GM19351 (cell line): Measurements from ENCODE around the gene MPDU1.

ENCODE experiments used
- ATAC-seq: cut with Tn5 transposase; IDR thresholded peaks from one replicate; pipeline ENCODE4 v1.9.1; 2021; ENCODE audit warnings: mild to moderate bottlenecking, moderate library complexity; ENCODE audit not compliant: unreplicated experiment

Gene MPDU1

GRCh38 chr17:7583253-7584109 lies at the start of gene MPDU1:
Gene MPDU1, plus strand, starts transcription at chr17:7583852. Its CDS starts 11 bp downstream, at chr17:7583863.
- peak; percentile 58 for ATAC-seq

GRCh38 chr17:7538050-7538449 lies 45.6 kb upstream of the MPDU1 start:
- no peak for ATAC-seq

- ATAC-seq = no peak
These were observed 44.6 kb upstream of the MPDU1 start for GRCh38 chr17:7538891-7539545.

- ATAC-seq = no peak
These were observed 42.5 kb upstream of the MPDU1 start for GRCh38 chr17:7541074-7541621.

- no peak for ATAC-seq
These were observed 38.7 kb upstream of the MPDU1 start for GRCh38 chr17:7544911-7545310.

- ATAC-seq = no peak
These were observed 34.9 kb upstream of the MPDU1 start, which contains the start of gene TNFSF12 for GRCh38 chr17:7548585-7549400. Gene TNFSF12, plus strand, starts transcription at chr17:7549058. Its CDS starts 96 bp downstream, at chr17:7549154.

GRCh38 chr17:7549401-7550055 lies 34.1 kb upstream of the MPDU1 start:
- no peak for ATAC-seq

GRCh38 chr17:7550344-7550743 lies 33.3 kb upstream of the MPDU1 start:
- ATAC-seq = no peak

- no peak for ATAC-seq
These were observed 32.3 kb upstream of the MPDU1 start for GRCh38 chr17:7551396-7551795.

GRCh38 chr17:7552621-7553051 lies 31.0 kb upstream of the MPDU1 start:
- peak; percentile 53 for ATAC-seq

- no peak for ATAC-seq
These were observed 30.3 kb upstream of the MPDU1 start for GRCh38 chr17:7553356-7553755.

- ATAC-seq = no peak
These were observed 28.2 kb upstream of the MPDU1 start for GRCh38 chr17:7555320-7555948.

GRCh38 chr17:7556627-7557026 lies 27.0 kb upstream of the MPDU1 start:
- ATAC-seq = no peak

- ATAC-seq = no peak
These were observed 26.4 kb upstream of the MPDU1 start for GRCh38 chr17:7557147-7557764.

GRCh38 chr17:7557775-7558543 lies 25.7 kb upstream of the MPDU1 start:
- ATAC-seq = no peak

GRCh38 chr17:7558544-7559319 lies 24.9 kb upstream of the MPDU1 start, which contains the start of gene TNFSF13:
Gene TNFSF13, plus strand, starts transcription at chr17:7558750. Its CDS starts 290 bp downstream, at chr17:7559040.
- no peak for ATAC-seq

GRCh38 chr17:7559320-7560171 lies 24.1 kb upstream of the MPDU1 start:
- ATAC-seq = no peak
